Kidney (tissue), 14 donors: ENCODE results near the gene EEIG1. TPM values are rescaled to one million over a fixed set of nuclear protein-coding genes. Genes with fewer than 3 reads are reported as not detected.

Experiments
- DNase-seq, 5 donors: peaks; one replicate each; pipeline ENCODE4 v3.0.0-alpha.2; 2013 to 2020
- FAIRE-seq: peaks from 2 replicates; lab custom pipeline; 2012; peaks lifted over from hg19 to GRCh38; lab: Jason Lieb, UNC
- H3K27ac ChIP-seq, 2 donors: one replicate each; pipeline ENCODE4 v1.7.0; 2013; ENCODE audit warnings: low read depth in 2 of 2, low read length in 2 of 2, inconsistent platforms in 1 of 2
- H3K27me3 ChIP-seq: one replicate; pipeline ENCODE4 v1.7.1; 2013; ENCODE audit warnings: low read length, inconsistent platforms; ENCODE audit not compliant: control insufficient read depth, insufficient read depth
- H3K36me3 ChIP-seq, 3 donors: one replicate each; pipeline versions ENCODE4 v1.7.0 to v1.7.1; 2013; ENCODE audit warnings: low read length in 3 of 3, control low read depth in 1 of 3, inconsistent platforms in 1 of 3; ENCODE audit not compliant: insufficient read depth in 3 of 3, control insufficient read depth in 2 of 3
- H3K4me1 ChIP-seq, 3 donors: one replicate each; pipeline versions ENCODE4 v1.7.0 to v1.7.1; 2013; ENCODE audit warnings: low read length in 3 of 3, inconsistent platforms in 1 of 3, low read depth in 1 of 3; ENCODE audit not compliant: control insufficient read depth in 2 of 3, insufficient read depth in 2 of 3
- H3K4me3 ChIP-seq, 3 donors: one replicate each; pipeline versions ENCODE4 v1.7.0 to v1.8.1; 2013; ENCODE audit warnings: low read length in 3 of 3, control low read depth in 1 of 3, inconsistent platforms in 1 of 3
- H3K9ac ChIP-seq, 3 donors: one replicate each; pipeline versions ENCODE4 v1.7.0 to v1.7.1; 2013; ENCODE audit warnings: low read length in 3 of 3, control low read depth in 1 of 3, inconsistent platforms in 1 of 3
- H3K9me3 ChIP-seq, 3 donors: one replicate each; pipeline versions ENCODE4 v1.7.0 to v1.7.1; 2013; ENCODE audit warnings: low read length in 3 of 3, control low read depth in 1 of 3, inconsistent platforms in 1 of 3; ENCODE audit not compliant: control insufficient read depth in 2 of 3, insufficient read depth in 1 of 3
- CTCF ChIP-seq: IDR thresholded peaks from 3 replicates; pipeline ENCODE4 v1.5.1; 2012; ENCODE audit warnings: mild to moderate bottlenecking, moderate library complexity, borderline replicate concordance; ENCODE audit not compliant: insufficient read depth; ENCODE audit errors: extremely low read depth
- intact Hi-C: fragments of 100-400 bp; cut with DNase I; formaldehyde crosslinking; loops from one replicate; pipeline ENCODE4 v1.11.1; 2022
- polyA plus RNA-seq: library from polyadenylated mRNA; stranded (reverse); fragments of 350-450 nt; fragmentation: Illumina TruSeq; extraction: RNeasy Lipid Tissue Mini Kit (QIAGEN cat#74804); gene quantifications from one replicate; pipeline ENCODE4 v1.2.3, GENCODE V29; 2014; ENCODE audit warnings: low read depth, low replicate concordance; ENCODE audit not compliant: insufficient read depth
- total RNA-seq: library from RNA; stranded (reverse); fragmentation: NEBNext Ultra II Directional; extraction: Animal tissue kit (Norgen Biotek cat#: 25700); gene quantifications from one replicate; pipeline ENCODE4 v1.2.1, GENCODE V29; 2021
- donor health status: control.
- donor health status: control.
- donor health status: control.
- donor health status: control.
- donor health status: control.
- donor health status: DM: yes; HTN: yes; CAD: no.
- donor health status: Normal renal cell carcinoma (clear cell type).

The EEIG1 gene
- total and polyA plus RNA-seq, 2 donors from 2014 or later, result 34.3 to 75.9 TPM

- H3K9ac ChIP-seq, result peak overlapping the region in 1 of 3 donors; percentile 19
- peak overlapping the region in 1 of 2 donors; percentile 57 for H3K27ac ChIP-seq
- intact Hi-C loops, result loop anchor here (10.0 kb wide), 1 partner anchor 169 kb away; no protein-coding TSS in a partner anchor
- H3K4me3 ChIP-seq, result no peak overlapping the region
- H3K27me3 ChIP-seq, result no peaks in the 10 kb centered on the region
- peaks cover 0 to 27% (median 14%) of the 10 kb centered on the region in 3 donors for H3K36me3 ChIP-seq
- DNase-seq (no peak), FAIRE-seq (no peak)
- peaks cover 0 to 31% (median 6%) of the 10 kb centered on the region in 3 donors for H3K4me1 ChIP-seq
- TF ChIP-seq CTCF, result no peak
- H3K9me3 ChIP-seq, result no peaks in the 10 kb centered on the region
Observed at GRCh38 chr9:127945942-127946341, 34.8 kb downstream of the EEIG1 start.

GRCh38 chr9:127945338-127945737, 35.5 kb downstream of the EEIG1 start:
- Histone ChIP-seq H3K4me3 (no peak overlapping the region), H3K27me3 (no peaks in the 10 kb centered on the region), H3K4me1 (peaks cover 0 to 26% (median 5%) of the 10 kb centered on the region in 3 donors), H3K9ac (peak overlapping the region in 1 of 3 donors; percentile 19), H3K9me3 (no peaks in the 10 kb centered on the region), H3K27ac (peak overlapping the region in 1 of 2 donors; percentile 33), H3K36me3 (peaks cover 0 to 27% (median 14%) of the 10 kb centered on the region in 3 donors)
- DNase-seq (peak in 1 of 5 donors; percentile 72), FAIRE-seq (no peak)
- intact Hi-C loops, result loop anchor here (10.0 kb wide), 1 partner anchor 169 kb away; no protein-coding TSS in a partner anchor
- TF ChIP-seq CTCF, result no peak

GRCh38 chr9:127944586-127945218, 36.1 kb downstream of the EEIG1 start:
- FAIRE-seq (no peak), DNase-seq (peak in 1 of 5 donors; percentile 73)
- H3K4me3 ChIP-seq, result no peak overlapping the region
- intact Hi-C loops, result loop anchor here (10.0 kb wide), 1 partner anchor 170 kb away; no protein-coding TSS in a partner anchor
- H3K27ac ChIP-seq, result no peak overlapping the region
- no peak for TF ChIP-seq CTCF
- peaks cover 0 to 25% (median 5%) of the 10 kb centered on the region in 3 donors for H3K4me1 ChIP-seq
- H3K27me3 ChIP-seq, result no peaks in the 10 kb centered on the region
- no peak overlapping the region for H3K9ac ChIP-seq
- no peaks in the 10 kb centered on the region for H3K9me3 ChIP-seq
- H3K36me3 ChIP-seq, result peaks cover 0 to 23% (median 14%) of the 10 kb centered on the region in 3 donors
